H1 (cell line): ENCODE measurements around the gene AAK1. TPM values are rescaled to one million over a fixed set of nuclear protein-coding genes. Genes with fewer than 3 reads are reported as not detected.
A peak's percentile ranks its signal among the peaks of the same experiment; 100 is the strongest.

Experiments
- CTCF ChIA-PET: fragments of 300-600 bp; sonication (Branson Sonifier 250); formaldehyde crosslinking; loops from one replicate; lab custom pipeline; 2021; ENCODE audit not compliant: partially characterized antibody; lab: Charles Lee
- POLR2A ChIA-PET: fragments of 300-600 bp; sonication (Branson Sonifier 250); formaldehyde crosslinking; loops from one replicate; lab custom pipeline; 2021; ENCODE audit warnings: inconsistent platforms; ENCODE audit not compliant: partially characterized antibody; lab: Charles Lee
- DNase-seq, 2 experiments: peaks; one replicate each; pipeline versions ENCODE4 v3.0.0 to v3.0.0-alpha.2; 2010 to 2022; ENCODE audit warnings: low spot score in 2 of 2, low read depth in 1 of 2, mixed read lengths in 1 of 2
- FAIRE-seq: peaks from 2 replicates; lab custom pipeline; 2011; peaks lifted over from hg19 to GRCh38; lab: Jason Lieb, UNC
- H2AFZ ChIP-seq: 2 replicates; pipeline ENCODE4 v1.8.1; 2012; ENCODE audit warnings: low read length, inconsistent platforms
- H2AK5ac ChIP-seq: 2 replicates; pipeline ENCODE4 v1.6.1; 2013; ENCODE audit warnings: low read depth, low read length
- H2BK120ac ChIP-seq: replicated peaks from 2 replicates; pipeline ENCODE3; 2013; ENCODE audit warnings: low read depth, low read length, inconsistent platforms
- H2BK12ac ChIP-seq: 2 replicates; pipeline ENCODE4 v1.6.1; 2013; ENCODE audit warnings: low read depth, low read length
- H2BK15ac ChIP-seq: 2 replicates; pipeline ENCODE4 v1.6.1; 2013; ENCODE audit warnings: low read length
- H2BK20ac ChIP-seq: 2 replicates; pipeline ENCODE4 v1.6.1; 2013; ENCODE audit warnings: low read length
- H2BK5ac ChIP-seq: 2 replicates; pipeline ENCODE4 v1.6.1; 2013; ENCODE audit warnings: low read depth, low read length
- H3K14ac ChIP-seq: 2 replicates; pipeline ENCODE4 v1.6.1; 2013; ENCODE audit warnings: inconsistent platforms; ENCODE audit not compliant: insufficient read length
- H3K18ac ChIP-seq: 2 replicates; pipeline ENCODE4 v1.6.1; 2013; ENCODE audit warnings: low read length; ENCODE audit errors: extremely low read depth
- H3K23ac ChIP-seq: 2 replicates; pipeline ENCODE4 v1.6.1; 2013; ENCODE audit warnings: inconsistent platforms; ENCODE audit not compliant: insufficient read length
- H3K23me2 ChIP-seq: 2 replicates; pipeline ENCODE4 v1.6.1; 2013; ENCODE audit warnings: low read depth, low read length
- H3K27ac ChIP-seq: 2 replicates; pipeline ENCODE4 v1.6.1; 2011; ENCODE audit warnings: low read depth, low read length, inconsistent platforms
- H3K27me3 ChIP-seq, 4 experiments: replicated peaks in 1 of 4; 1 replicate in 1 of 4; 2 replicates in 3 of 4; pipeline versions ENCODE4 v1.6.1 to v1.8.1; 2011 to 2013; ENCODE audit warnings: low read length in 3 of 4, mild to moderate bottlenecking in 3 of 4, inconsistent platforms in 2 of 4, mixed read lengths in 2 of 4, moderate library complexity in 1 of 4; ENCODE audit not compliant: control insufficient read depth in 3 of 4, insufficient read depth in 3 of 4; ENCODE audit errors: extremely low read depth in 1 of 4
- H3K36me3 ChIP-seq, 4 experiments: 2 replicates each; pipeline versions ENCODE4 v1.6.1 to v1.8.1; 2011 to 2013; ENCODE audit warnings: mild to moderate bottlenecking in 4 of 4, low read length in 3 of 4, moderate library complexity in 2 of 4, control low read depth in 1 of 4, inconsistent platforms in 1 of 4; ENCODE audit not compliant: insufficient read depth in 4 of 4, control insufficient read depth in 2 of 4
- H3K4ac ChIP-seq: replicated peaks from 2 replicates; pipeline ENCODE3; 2013; ENCODE audit warnings: low read length, low read depth, mixed read lengths, inconsistent platforms; ENCODE audit not compliant: insufficient read length
- H3K4me1 ChIP-seq, 4 experiments: replicated peaks in 1 of 4; 1 replicate in 1 of 4; 2 replicates in 3 of 4; pipeline versions ENCODE4 v1.6.1 to v1.8.1; 2011 to 2013; ENCODE audit warnings: low read length in 3 of 4, inconsistent platforms in 2 of 4, mixed read lengths in 1 of 4; ENCODE audit not compliant: insufficient read depth in 4 of 4, control insufficient read depth in 3 of 4
- H3K4me2 ChIP-seq, 2 experiments: 2 replicates each; pipeline versions ENCODE4 v1.6.1 to v1.8.1; 2011 to 2013; ENCODE audit warnings: low read depth in 2 of 2, low read length in 2 of 2, control low read depth in 1 of 2, inconsistent platforms in 1 of 2, mild to moderate bottlenecking in 1 of 2; ENCODE audit not compliant: insufficient read depth in 1 of 2
- H3K4me3 ChIP-seq, 4 experiments: fragments of 200-600, 300-600 bp in 1 of 4; sonication (generic), shearing (Covaris generic), sonication (Bioruptor Twin) in 1 of 4; 2 replicates each; pipeline versions ENCODE4 v1.5.1 to v1.8.1; 2011 to 2016; ENCODE audit warnings: low read length in 4 of 4, low read depth in 3 of 4, control low read depth in 2 of 4, inconsistent platforms in 2 of 4, mild to moderate bottlenecking in 2 of 4, mixed read lengths in 1 of 4, moderate library complexity in 1 of 4; ENCODE audit not compliant: insufficient read depth in 2 of 4; ENCODE audit errors: extremely low read depth in 1 of 4
- H3K56ac ChIP-seq: replicated peaks from 2 replicates; pipeline ENCODE3; 2013; ENCODE audit warnings: low read depth, mild to moderate bottlenecking, mixed read lengths, low read length, inconsistent platforms; ENCODE audit not compliant: insufficient read length
- H3K79me1 ChIP-seq: 2 replicates; pipeline ENCODE4 v1.6.1; 2013; ENCODE audit warnings: low read depth, low read length, control low read depth
- H3K79me2 ChIP-seq, 2 experiments: 2 replicates each; pipeline versions ENCODE4 v1.6.1 to v1.8.1; 2012 to 2013; ENCODE audit warnings: low read length in 2 of 2, mild to moderate bottlenecking in 2 of 2, inconsistent platforms in 1 of 2; ENCODE audit not compliant: insufficient read depth in 2 of 2, control insufficient read depth in 1 of 2
- H3K9ac ChIP-seq, 4 experiments: replicated peaks in 1 of 4; 1 replicate in 1 of 4; 2 replicates in 3 of 4; pipeline versions ENCODE4 v1.6.1 to v1.8.1; 2011 to 2013; ENCODE audit warnings: low read depth in 3 of 4, low read length in 3 of 4, control low read depth in 2 of 4, mild to moderate bottlenecking in 2 of 4, moderate library complexity in 2 of 4, inconsistent platforms in 1 of 4; ENCODE audit errors: extremely low read depth in 1 of 4
- H3K9me3 ChIP-seq, 2 experiments: 2 replicates each; pipeline versions ENCODE4 v1.6.1 to v1.8.1; 2012 to 2013; ENCODE audit warnings: mild to moderate bottlenecking in 2 of 2, moderate library complexity in 2 of 2, control low read depth in 1 of 2, inconsistent platforms in 1 of 2, low read depth in 1 of 2, low read length in 1 of 2, mixed read lengths in 1 of 2; ENCODE audit not compliant: insufficient read depth in 2 of 2
- H4K20me1 ChIP-seq, 2 experiments: replicated peaks in 1 of 2; 2 replicates each; pipeline versions ENCODE3 to v1.8.1; 2011 to 2013; ENCODE audit warnings: inconsistent platforms in 2 of 2, low read length in 2 of 2, mild to moderate bottlenecking in 1 of 2; ENCODE audit not compliant: insufficient read depth in 2 of 2, control insufficient read depth in 1 of 2
- H4K5ac ChIP-seq: 2 replicates; pipeline ENCODE4 v1.6.1; 2013; ENCODE audit warnings: low read length, low read depth, mixed read lengths, inconsistent platforms; ENCODE audit not compliant: insufficient read length
- H4K8ac ChIP-seq: 2 replicates; pipeline ENCODE4 v1.8.0; 2013; ENCODE audit warnings: mild to moderate bottlenecking, moderate library complexity, low read length, inconsistent platforms; ENCODE audit not compliant: insufficient read depth; ENCODE audit errors: extremely low read depth
- H4K91ac ChIP-seq: replicated peaks from 2 replicates; pipeline ENCODE3; 2013; ENCODE audit warnings: low read length, mixed read lengths, inconsistent platforms; ENCODE audit not compliant: insufficient read length
- MAFK ChIP-seq: IDR thresholded peaks from 2 replicates; pipeline ENCODE4 v1.6.1; 2012; ENCODE audit warnings: low read depth, mild to moderate bottlenecking, improper control_type of control experiment, low read length
- SRF ChIP-seq: IDR thresholded peaks from 2 replicates; pipeline ENCODE4 v1.6.1; 2011; ENCODE audit warnings: mild to moderate bottlenecking, low read depth, low read length, moderate library complexity
- TAF7 ChIP-seq: optimal IDR thresholded peaks from 2 replicates; pipeline ENCODE3; 2011; ENCODE audit warnings: low read depth, mild to moderate bottlenecking, inconsistent platforms, low read length, moderate library complexity, borderline replicate concordance
- WGBS, 2 experiments: shearing (Covaris generic) in 1 of 2; methylation state at CpG; one replicate each; pipeline versions ENCODE4 v1.1.6 to v1.1.7; 2013 to 2015; ENCODE audit warnings: low lambda C conversion rate in 2 of 2, mixed read lengths in 2 of 2, inconsistent platforms in 1 of 2, low coverage in 1 of 2, missing lambda C conversion rate in 1 of 2; ENCODE audit not compliant: insufficient replicate concordance in 2 of 2, insufficient coverage in 1 of 2, insufficient read length in 1 of 2; ENCODE audit errors: extremely low coverage in 1 of 2, missing lambda C conversion rate in 1 of 2; 5-methylcytosine and 5-hydroxymethylcytosine counted together
- polyA plus RNA-seq, 7 experiments: library from polyadenylated mRNA; depleted of rRNA in 3 of 7; stranded (reverse) in 5 of 7; unstranded in 2 of 7; fragments of >200 nt in 5 of 7; fragments of 200-250 nt in 2 of 7; gene quantifications; 1 replicate in 5 of 7; 2 replicates in 1 of 7; 4 replicates in 1 of 7; pipeline versions ENCODE4 v1.2.1 to v1.2.3, GENCODE V29; 2011 to 2013; ENCODE audit warnings: missing spikeins in 2 of 7, mixed read lengths in 2 of 7
- total RNA-seq: library from RNA; stranded (reverse); fragmentation: NEBNext Ultra II Directional; extraction: Animal tissue kit (Norgen Biotek cat#: 25700); gene quantifications from 2 replicates; pipeline ENCODE4 v1.2.1, GENCODE V29; 2021

Gene AAK1
- total and polyA plus RNA-seq, 2 of the 8 experiments (the other 6 are each of a cell fraction or from before 2014, with no cell fraction given): 10.0 to 40.5 TPM

DNA sequence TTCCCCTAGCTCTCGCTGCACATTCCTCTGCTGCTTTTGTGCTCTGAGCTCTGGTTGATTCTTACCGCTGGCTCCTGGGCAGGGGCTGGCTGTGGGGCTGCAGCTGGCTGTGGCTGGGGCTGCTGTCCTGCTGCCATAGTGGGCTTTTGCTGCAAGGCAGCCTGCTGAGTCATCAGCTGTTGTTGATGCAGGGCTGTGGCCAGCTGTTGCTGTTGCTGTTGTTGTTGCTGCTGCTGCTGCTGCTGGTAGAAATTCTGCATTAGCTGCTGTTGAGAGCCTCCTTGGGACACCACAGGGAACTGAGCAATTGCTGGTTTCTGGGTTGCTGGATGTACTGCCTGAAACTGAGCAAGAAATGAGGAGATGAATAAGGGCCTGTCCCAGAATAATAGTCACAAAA is 129.1 kb downstream of the AAK1 start:
- Histone ChIP-seq H3K4me3 (no peak overlapping the region), H3K18ac (no peak overlapping the region), H2BK20ac (no peak overlapping the region), H3K79me2 (no peaks in the 10 kb centered on the region), H3K9me3 (no peaks in the 10 kb centered on the region), H2BK15ac (no peak overlapping the region), H3K27ac (no peak overlapping the region), H3K4me1 (peaks cover 0 to 3% (median 1%) of the 10 kb centered on the region in 4 experiments; a peak in 1 of 7 replicates), H2AFZ (no peak overlapping the region), H4K20me1 (peaks cover 0 to 2% of the 10 kb centered on the region in 2 experiments), H3K23me2 (no peaks in the 10 kb centered on the region), H4K5ac (no peak overlapping the region), H3K36me3 (peaks cover 4 to 27% (median 11%) of the 10 kb centered on the region in 4 experiments), H2BK12ac (no peak overlapping the region), H3K23ac (no peak overlapping the region), H2AK5ac (no peak overlapping the region), H4K91ac (no peak overlapping the region), H2BK5ac (no peak overlapping the region), H3K79me1 (no peaks in the 10 kb centered on the region), H3K14ac (no peak overlapping the region), H4K8ac (no peak overlapping the region), H3K56ac (no peak overlapping the region), H3K4ac (no peak overlapping the region), H3K27me3 (no peaks in the 10 kb centered on the region), H2BK120ac (no peak overlapping the region), H3K9ac (no peak overlapping the region), H3K4me2 (no peak overlapping the region)
- TF ChIP-seq MAFK: peak; percentile 33; the same call in 1 of the 2 replicates
- no peak for TF ChIP-seq TAF7
- TF ChIP-seq SRF: peak; percentile 19; the same call in 1 of the 2 replicates
- FAIRE-seq (no peak), DNase-seq (no peak)
- 96% methylated on average over 2 of the region's 2 CpGs; no CpG with 5 or more reads in 1 of the 2 experiments for WGBS, 2 experiments
- CTCF ChIA-PET: interaction anchor here (0.8 to 1.3 kb wide), 4 partner anchors 13 to 216 kb away, joined by 3 to 5 read pairs (median 3); no protein-coding TSS in a partner anchor
- POLR2A ChIA-PET: interaction anchor here (0.8 to 1.2 kb wide), 2 partner anchors 9 to 77 kb away, joined by 3 read pairs; partner anchors contain the start of gene NFU1
